Fibroblast of upper back skin (primary cell): ENCODE measurements around the gene PIP4K2A.
"Not testable (repeated sequence)": the region's sequence is repeated elsewhere in the genome, so short reads cannot be mapped to it uniquely, and the experiment has no call there.

Experiments
- DNase-seq: peaks from one replicate; pipeline ENCODE4 v3.0.0-alpha.2; 2013

Gene PIP4K2A

GRCh38 chr10:22714479-22715289, at the start of gene PIP4K2A:
Gene PIP4K2A (minus strand): TSS chr10:22714578. CDS start chr10:22714326, 252 bp downstream.
- peak; percentile 78 for DNase-seq

GRCh38 chr10:22761569-22762220, 47.3 kb upstream of the PIP4K2A start:
- DNase-seq = peak; percentile 41

- no peak for DNase-seq
These were observed 45.6 kb upstream of the PIP4K2A start for GRCh38 chr10:22760025-22760424.

- DNase-seq = no peak
These were observed 44.5 kb upstream of the PIP4K2A start for GRCh38 chr10:22758867-22759266.

GRCh38 chr10:22754296-22754695, 39.9 kb upstream of the PIP4K2A start:
- no peak for DNase-seq

- DNase-seq = no peak
These were observed 39.4 kb upstream of the PIP4K2A start for GRCh38 chr10:22753786-22754185.

GRCh38 chr10:22752272-22752889, 38.0 kb upstream of the PIP4K2A start:
- no peak for DNase-seq

- no peak for DNase-seq
These were observed 35.8 kb upstream of the PIP4K2A start for GRCh38 chr10:22750131-22750530.

- DNase-seq = not testable (repeated sequence)
These were observed 30.5 kb upstream of the PIP4K2A start for GRCh38 chr10:22744858-22745257.

GRCh38 chr10:22742678-22743077, 28.3 kb upstream of the PIP4K2A start:
- no peak for DNase-seq

GRCh38 chr10:22741631-22742030, 27.3 kb upstream of the PIP4K2A start:
- not testable (repeated sequence) for DNase-seq

GRCh38 chr10:22740180-22740579, 25.8 kb upstream of the PIP4K2A start:
- DNase-seq = peak; percentile 38

- peak; percentile 63 for DNase-seq
These were observed 23.2 kb upstream of the PIP4K2A start for GRCh38 chr10:22737587-22737986.

- DNase-seq = no peak
These were observed 21.8 kb upstream of the PIP4K2A start for GRCh38 chr10:22736134-22736533.

- no peak for DNase-seq
These were observed 19.6 kb upstream of the PIP4K2A start for GRCh38 chr10:22733992-22734391.

- DNase-seq = no peak
These were observed 13.3 kb upstream of the PIP4K2A start for GRCh38 chr10:22727663-22728062.

- DNase-seq = no peak
These were observed 12.7 kb upstream of the PIP4K2A start for GRCh38 chr10:22727112-22727511.

GRCh38 chr10:22724773-22725172, 10.4 kb upstream of the PIP4K2A start:
- DNase-seq = no peak

- no peak for DNase-seq
These were observed 9.4 kb upstream of the PIP4K2A start for GRCh38 chr10:22723783-22724182.

GRCh38 chr10:22723343-22723779, 9.0 kb upstream of the PIP4K2A start:
- DNase-seq = no peak

- DNase-seq = no peak
These were observed 8.3 kb upstream of the PIP4K2A start for GRCh38 chr10:22722626-22723169.

- no peak for DNase-seq
These were observed 6.3 kb upstream of the PIP4K2A start for GRCh38 chr10:22720667-22721066.

GRCh38 chr10:22719406-22720042, 5.1 kb upstream of the PIP4K2A start:
- DNase-seq = no peak
